Measurements from ENCODE around the gene AR. TPM values are rescaled to one million over a fixed set of nuclear protein-coding genes. Genes with fewer than 3 reads are reported as not detected.

Gene AR
- polyA plus RNA-seq, 1 donor (not counting 4 experiments of a cell fraction or from before 2014, with no cell fraction given) = 0.47 TPM

DNA sequence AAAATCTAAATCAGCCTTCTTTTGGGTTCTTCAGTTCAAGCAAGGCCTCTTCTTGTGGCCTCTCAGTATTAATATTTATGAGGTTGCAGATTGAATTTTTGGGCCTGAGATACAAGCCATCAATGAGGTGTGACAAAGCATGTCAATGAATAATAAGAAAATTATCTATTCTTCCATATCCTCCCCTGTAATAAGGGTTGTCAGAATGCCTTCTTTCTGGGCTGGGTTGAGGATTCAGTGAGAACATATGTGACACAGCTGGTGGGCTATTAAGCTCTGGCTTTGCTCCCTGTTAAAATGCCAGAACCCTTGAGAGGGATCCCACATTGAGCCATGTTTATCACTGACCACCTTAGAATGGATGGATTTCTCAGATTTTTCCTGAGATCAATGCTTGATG is 187.2 kb downstream of the AR start:
- Histone ChIP-seq H3K4me3 (ENCODE audit: control insufficient read depth in 2 of 3, extremely low read depth in 1 of 3, insufficient read depth in 2 of 3, low read depth in 1 of 3, low read length in 3 of 3) (no peak overlapping the region), H3K79me2 (ENCODE audit: control insufficient read depth, insufficient read depth, low read length) (no peaks in the 10 kb centered on the region), H3K4me1 (ENCODE audit: control insufficient read depth, extremely low read depth, insufficient read depth, low read length) (no peaks in the 10 kb centered on the region), H3K27me3 (ENCODE audit: control insufficient read depth, extremely low read depth, insufficient read depth, low read length) (no peaks in the 10 kb centered on the region), H3K9me3 (ENCODE audit: control insufficient read depth, low read depth, low read length) (no peaks in the 10 kb centered on the region), H2AFZ (ENCODE audit: control insufficient read depth, low read length) (no peak overlapping the region), H3K27ac (ENCODE audit: control insufficient read depth, insufficient read depth, low read length) (no peak overlapping the region), H3K9ac (ENCODE audit: control insufficient read depth, extremely low read depth, insufficient read depth, low read length) (no peak overlapping the region), H3K36me3 (ENCODE audit: control insufficient read depth in 2 of 2, extremely low read depth in 1 of 2, insufficient read depth in 2 of 2, low read length in 2 of 2) (no peaks in the 10 kb centered on the region), H3K4me2 (ENCODE audit: control insufficient read depth, extremely low read depth, insufficient read depth, low read depth, low read length) (no peak overlapping the region), H4K20me1 (ENCODE audit: control insufficient read depth, extremely low read depth, insufficient read depth, low read length) (no peaks in the 10 kb centered on the region), H3K9me1 (ENCODE audit: control insufficient read depth, extremely low read depth, insufficient read depth, low read length) (no peaks in the 10 kb centered on the region)
- DNase-seq (ENCODE audit: low read depth, low spot score) (no peak), FAIRE-seq (no peak)
- no peak for TF ChIP-seq EZH2 (IDR thresholded peaks at IDR 0.05; ENCODE audit: low read length)
- TF ChIP-seq, protein P1, sequence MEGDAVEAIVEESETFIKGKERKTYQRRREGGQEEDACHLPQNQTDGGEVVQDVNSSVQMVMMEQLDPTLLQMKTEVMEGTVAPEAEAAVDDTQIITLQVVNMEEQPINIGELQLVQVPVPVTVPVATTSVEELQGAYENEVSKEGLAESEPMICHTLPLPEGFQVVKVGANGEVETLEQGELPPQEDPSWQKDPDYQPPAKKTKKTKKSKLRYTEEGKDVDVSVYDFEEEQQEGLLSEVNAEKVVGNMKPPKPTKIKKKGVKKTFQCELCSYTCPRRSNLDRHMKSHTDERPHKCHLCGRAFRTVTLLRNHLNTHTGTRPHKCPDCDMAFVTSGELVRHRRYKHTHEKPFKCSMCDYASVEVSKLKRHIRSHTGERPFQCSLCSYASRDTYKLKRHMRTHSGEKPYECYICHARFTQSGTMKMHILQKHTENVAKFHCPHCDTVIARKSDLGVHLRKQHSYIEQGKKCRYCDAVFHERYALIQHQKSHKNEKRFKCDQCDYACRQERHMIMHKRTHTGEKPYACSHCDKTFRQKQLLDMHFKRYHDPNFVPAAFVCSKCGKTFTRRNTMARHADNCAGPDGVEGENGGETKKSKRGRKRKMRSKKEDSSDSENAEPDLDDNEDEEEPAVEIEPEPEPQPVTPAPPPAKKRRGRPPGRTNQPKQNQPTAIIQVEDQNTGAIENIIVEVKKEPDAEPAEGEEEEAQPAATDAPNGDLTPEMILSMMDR (optimal IDR thresholded peaks at IDR 0.05 in 1 of 3, IDR thresholded peaks at IDR 0.05 in 1 of 3, conservative IDR thresholded peaks at IDR 0.05 in 1 of 3; ENCODE audit: extremely low read depth in 1 of 3, insufficient read depth in 2 of 3, low read length in 3 of 3) = no peak
- dilution Hi-C loops (cut with MboI; ENCODE audit: extremely low pct_ligation_motif_present, low sequenced_read_pairs) = no loop called here

DNA sequence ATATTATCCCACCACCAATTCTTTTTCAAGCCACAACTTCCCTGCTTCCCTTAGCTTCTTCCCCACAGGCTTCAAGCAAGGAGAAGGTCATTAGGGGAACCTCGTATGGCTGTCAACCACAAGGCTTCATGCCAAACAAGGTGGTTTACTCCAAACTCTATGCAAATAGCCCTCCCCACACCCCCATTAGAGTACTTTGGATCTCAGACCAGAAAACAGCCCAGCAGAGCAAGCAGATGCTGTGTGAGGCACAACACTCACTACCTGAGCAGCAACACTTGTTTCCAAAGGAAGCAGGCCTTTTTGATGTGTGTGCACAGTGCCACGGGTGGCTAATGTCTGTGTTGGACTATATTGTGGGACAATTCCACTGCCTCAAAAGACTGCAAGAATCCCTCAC is 189.0 kb downstream of the AR start:
- Histone ChIP-seq H3K9me3 (ENCODE audit: control insufficient read depth, low read depth, low read length) (no peaks in the 10 kb centered on the region), H3K4me1 (ENCODE audit: control insufficient read depth, extremely low read depth, insufficient read depth, low read length) (no peaks in the 10 kb centered on the region), H3K79me2 (ENCODE audit: control insufficient read depth, insufficient read depth, low read length) (no peaks in the 10 kb centered on the region), H3K9me1 (ENCODE audit: control insufficient read depth, extremely low read depth, insufficient read depth, low read length) (no peaks in the 10 kb centered on the region), H3K27me3 (ENCODE audit: control insufficient read depth, extremely low read depth, insufficient read depth, low read length) (no peaks in the 10 kb centered on the region), H2AFZ (ENCODE audit: control insufficient read depth, low read length) (no peak overlapping the region), H3K36me3 (ENCODE audit: control insufficient read depth in 2 of 2, extremely low read depth in 1 of 2, insufficient read depth in 2 of 2, low read length in 2 of 2) (no peaks in the 10 kb centered on the region), H3K4me2 (ENCODE audit: control insufficient read depth, extremely low read depth, insufficient read depth, low read depth, low read length) (no peak overlapping the region), H3K9ac (ENCODE audit: control insufficient read depth, extremely low read depth, insufficient read depth, low read length) (no peak overlapping the region), H4K20me1 (ENCODE audit: control insufficient read depth, extremely low read depth, insufficient read depth, low read length) (no peaks in the 10 kb centered on the region), H3K4me3 (ENCODE audit: control insufficient read depth in 2 of 3, extremely low read depth in 1 of 3, insufficient read depth in 2 of 3, low read depth in 1 of 3, low read length in 3 of 3) (no peak overlapping the region), H3K27ac (ENCODE audit: control insufficient read depth, insufficient read depth, low read length) (no peak overlapping the region)
- no peak for TF ChIP-seq EZH2 (IDR thresholded peaks at IDR 0.05; ENCODE audit: low read length)
- TF ChIP-seq, protein P1 (optimal IDR thresholded peaks at IDR 0.05 in 1 of 3, IDR thresholded peaks at IDR 0.05 in 1 of 3, conservative IDR thresholded peaks at IDR 0.05 in 1 of 3; ENCODE audit: extremely low read depth in 1 of 3, insufficient read depth in 2 of 3, low read length in 3 of 3) = no peak
- no peak for FAIRE-seq
- no peak for DNase-seq (ENCODE audit: low read depth, low spot score)
- dilution Hi-C loops (cut with MboI; ENCODE audit: extremely low pct_ligation_motif_present, low sequenced_read_pairs) = no loop called here
